NCI-H2107 (cell line): ENCODE data around the gene NAV3.

Experiments used
- DNase-seq: peaks from one replicate; lab custom pipeline; 2025; lab: John Stamatoyannopoulos, UW

NAV3 gene

GRCh38 chr12:78260976-78261375 lies 430.3 kb downstream of the NAV3 start:
- DNase-seq = no peak

- no peak for DNase-seq
Measured at GRCh38 chr12:78261901-78262300, 431.2 kb downstream of the NAV3 start.
